Panc1 (cell line): ENCODE results near the gene DDX20.

Experiments used
- POLR2AphosphoS5 ChIP-seq: IDR thresholded peaks from 2 replicates; pipeline ENCODE4 v1.6.1; 2012; ENCODE audit warnings: mild to moderate bottlenecking, low read depth, low read length, moderate library complexity
- SIN3A ChIP-seq: IDR thresholded peaks from 2 replicates; pipeline ENCODE4 v1.6.1; 2012; ENCODE audit warnings: low read depth, mild to moderate bottlenecking, low read length, moderate library complexity, borderline replicate concordance; ENCODE audit not compliant: insufficient read depth
- TCF7L2 ChIP-seq: IDR thresholded peaks from 2 replicates; pipeline ENCODE4 v1.6.1; 2011; ENCODE audit warnings: mild to moderate bottlenecking, low read depth, low read length, inconsistent platforms
- TF ChIP-seq, protein P1 (sequence below): fragments of 450-650 bp; IDR thresholded peaks from 2 replicates; pipeline ENCODE4 v1.5.1; 2017; ENCODE audit warnings: mild to moderate bottlenecking
- TF ChIP-seq, protein P2 (sequence below), 2 experiments: IDR thresholded peaks; 2 replicates each; pipeline ENCODE4 v1.6.1; 2011 to 2012; ENCODE audit warnings: low read depth in 2 of 2, control low read depth in 1 of 2, low read length in 1 of 2, mild to moderate bottlenecking in 1 of 2, moderate library complexity in 1 of 2; ENCODE audit not compliant: insufficient read depth in 1 of 2

- TF ChIP-seq, protein P1, sequence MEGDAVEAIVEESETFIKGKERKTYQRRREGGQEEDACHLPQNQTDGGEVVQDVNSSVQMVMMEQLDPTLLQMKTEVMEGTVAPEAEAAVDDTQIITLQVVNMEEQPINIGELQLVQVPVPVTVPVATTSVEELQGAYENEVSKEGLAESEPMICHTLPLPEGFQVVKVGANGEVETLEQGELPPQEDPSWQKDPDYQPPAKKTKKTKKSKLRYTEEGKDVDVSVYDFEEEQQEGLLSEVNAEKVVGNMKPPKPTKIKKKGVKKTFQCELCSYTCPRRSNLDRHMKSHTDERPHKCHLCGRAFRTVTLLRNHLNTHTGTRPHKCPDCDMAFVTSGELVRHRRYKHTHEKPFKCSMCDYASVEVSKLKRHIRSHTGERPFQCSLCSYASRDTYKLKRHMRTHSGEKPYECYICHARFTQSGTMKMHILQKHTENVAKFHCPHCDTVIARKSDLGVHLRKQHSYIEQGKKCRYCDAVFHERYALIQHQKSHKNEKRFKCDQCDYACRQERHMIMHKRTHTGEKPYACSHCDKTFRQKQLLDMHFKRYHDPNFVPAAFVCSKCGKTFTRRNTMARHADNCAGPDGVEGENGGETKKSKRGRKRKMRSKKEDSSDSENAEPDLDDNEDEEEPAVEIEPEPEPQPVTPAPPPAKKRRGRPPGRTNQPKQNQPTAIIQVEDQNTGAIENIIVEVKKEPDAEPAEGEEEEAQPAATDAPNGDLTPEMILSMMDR = no peak
- TF ChIP-seq POLR2AphosphoS5 (no peak), SIN3A (no peak), TCF7L2 (no peak)
- TF ChIP-seq, protein P2, sequence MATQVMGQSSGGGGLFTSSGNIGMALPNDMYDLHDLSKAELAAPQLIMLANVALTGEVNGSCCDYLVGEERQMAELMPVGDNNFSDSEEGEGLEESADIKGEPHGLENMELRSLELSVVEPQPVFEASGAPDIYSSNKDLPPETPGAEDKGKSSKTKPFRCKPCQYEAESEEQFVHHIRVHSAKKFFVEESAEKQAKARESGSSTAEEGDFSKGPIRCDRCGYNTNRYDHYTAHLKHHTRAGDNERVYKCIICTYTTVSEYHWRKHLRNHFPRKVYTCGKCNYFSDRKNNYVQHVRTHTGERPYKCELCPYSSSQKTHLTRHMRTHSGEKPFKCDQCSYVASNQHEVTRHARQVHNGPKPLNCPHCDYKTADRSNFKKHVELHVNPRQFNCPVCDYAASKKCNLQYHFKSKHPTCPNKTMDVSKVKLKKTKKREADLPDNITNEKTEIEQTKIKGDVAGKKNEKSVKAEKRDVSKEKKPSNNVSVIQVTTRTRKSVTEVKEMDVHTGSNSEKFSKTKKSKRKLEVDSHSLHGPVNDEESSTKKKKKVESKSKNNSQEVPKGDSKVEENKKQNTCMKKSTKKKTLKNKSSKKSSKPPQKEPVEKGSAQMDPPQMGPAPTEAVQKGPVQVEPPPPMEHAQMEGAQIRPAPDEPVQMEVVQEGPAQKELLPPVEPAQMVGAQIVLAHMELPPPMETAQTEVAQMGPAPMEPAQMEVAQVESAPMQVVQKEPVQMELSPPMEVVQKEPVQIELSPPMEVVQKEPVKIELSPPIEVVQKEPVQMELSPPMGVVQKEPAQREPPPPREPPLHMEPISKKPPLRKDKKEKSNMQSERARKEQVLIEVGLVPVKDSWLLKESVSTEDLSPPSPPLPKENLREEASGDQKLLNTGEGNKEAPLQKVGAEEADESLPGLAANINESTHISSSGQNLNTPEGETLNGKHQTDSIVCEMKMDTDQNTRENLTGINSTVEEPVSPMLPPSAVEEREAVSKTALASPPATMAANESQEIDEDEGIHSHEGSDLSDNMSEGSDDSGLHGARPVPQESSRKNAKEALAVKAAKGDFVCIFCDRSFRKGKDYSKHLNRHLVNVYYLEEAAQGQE (IDR thresholded peaks at IDR 0.05; ENCODE audit: insufficient read depth in 1 of 2, low read depth in 2 of 2, low read length in 1 of 2) = no peak
Measured at GRCh38 chr1:111776861-111777260, 21.2 kb downstream of the DDX20 start.
